ENCODE measurements around the gene RBM4B.

DNA sequence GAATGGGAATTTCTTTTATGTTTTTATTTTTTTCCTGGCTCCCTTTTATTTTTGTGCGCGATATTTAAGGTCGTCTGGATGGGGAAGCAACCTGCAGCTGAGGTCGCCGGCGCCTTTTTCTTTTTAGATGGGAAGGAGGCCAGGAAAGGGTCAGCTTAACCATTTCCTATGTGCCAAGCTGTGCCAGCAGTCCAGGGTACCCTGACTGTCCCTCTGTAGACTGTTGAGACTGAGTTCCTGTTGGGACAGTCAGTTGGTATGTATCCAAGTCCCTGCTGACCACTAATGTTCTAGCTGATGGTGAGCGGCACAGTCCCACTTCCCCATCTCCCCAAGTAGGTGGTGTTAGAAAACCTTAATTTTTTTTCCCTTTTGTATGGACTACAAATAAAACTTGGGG lies 50.8 kb downstream of the RBM4B start:
- TF ChIP-seq, protein P1, sequence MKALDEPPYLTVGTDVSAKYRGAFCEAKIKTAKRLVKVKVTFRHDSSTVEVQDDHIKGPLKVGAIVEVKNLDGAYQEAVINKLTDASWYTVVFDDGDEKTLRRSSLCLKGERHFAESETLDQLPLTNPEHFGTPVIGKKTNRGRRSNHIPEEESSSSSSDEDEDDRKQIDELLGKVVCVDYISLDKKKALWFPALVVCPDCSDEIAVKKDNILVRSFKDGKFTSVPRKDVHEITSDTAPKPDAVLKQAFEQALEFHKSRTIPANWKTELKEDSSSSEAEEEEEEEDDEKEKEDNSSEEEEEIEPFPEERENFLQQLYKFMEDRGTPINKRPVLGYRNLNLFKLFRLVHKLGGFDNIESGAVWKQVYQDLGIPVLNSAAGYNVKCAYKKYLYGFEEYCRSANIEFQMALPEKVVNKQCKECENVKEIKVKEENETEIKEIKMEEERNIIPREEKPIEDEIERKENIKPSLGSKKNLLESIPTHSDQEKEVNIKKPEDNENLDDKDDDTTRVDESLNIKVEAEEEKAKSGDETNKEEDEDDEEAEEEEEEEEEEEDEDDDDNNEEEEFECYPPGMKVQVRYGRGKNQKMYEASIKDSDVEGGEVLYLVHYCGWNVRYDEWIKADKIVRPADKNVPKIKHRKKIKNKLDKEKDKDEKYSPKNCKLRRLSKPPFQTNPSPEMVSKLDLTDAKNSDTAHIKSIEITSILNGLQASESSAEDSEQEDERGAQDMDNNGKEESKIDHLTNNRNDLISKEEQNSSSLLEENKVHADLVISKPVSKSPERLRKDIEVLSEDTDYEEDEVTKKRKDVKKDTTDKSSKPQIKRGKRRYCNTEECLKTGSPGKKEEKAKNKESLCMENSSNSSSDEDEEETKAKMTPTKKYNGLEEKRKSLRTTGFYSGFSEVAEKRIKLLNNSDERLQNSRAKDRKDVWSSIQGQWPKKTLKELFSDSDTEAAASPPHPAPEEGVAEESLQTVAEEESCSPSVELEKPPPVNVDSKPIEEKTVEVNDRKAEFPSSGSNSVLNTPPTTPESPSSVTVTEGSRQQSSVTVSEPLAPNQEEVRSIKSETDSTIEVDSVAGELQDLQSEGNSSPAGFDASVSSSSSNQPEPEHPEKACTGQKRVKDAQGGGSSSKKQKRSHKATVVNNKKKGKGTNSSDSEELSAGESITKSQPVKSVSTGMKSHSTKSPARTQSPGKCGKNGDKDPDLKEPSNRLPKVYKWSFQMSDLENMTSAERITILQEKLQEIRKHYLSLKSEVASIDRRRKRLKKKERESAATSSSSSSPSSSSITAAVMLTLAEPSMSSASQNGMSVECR (CRISPR knock-in tag; IDR thresholded peaks at IDR 0.05; ENCODE audit: borderline replicate concordance): no peak
- TF ChIP-seq, protein P2, sequence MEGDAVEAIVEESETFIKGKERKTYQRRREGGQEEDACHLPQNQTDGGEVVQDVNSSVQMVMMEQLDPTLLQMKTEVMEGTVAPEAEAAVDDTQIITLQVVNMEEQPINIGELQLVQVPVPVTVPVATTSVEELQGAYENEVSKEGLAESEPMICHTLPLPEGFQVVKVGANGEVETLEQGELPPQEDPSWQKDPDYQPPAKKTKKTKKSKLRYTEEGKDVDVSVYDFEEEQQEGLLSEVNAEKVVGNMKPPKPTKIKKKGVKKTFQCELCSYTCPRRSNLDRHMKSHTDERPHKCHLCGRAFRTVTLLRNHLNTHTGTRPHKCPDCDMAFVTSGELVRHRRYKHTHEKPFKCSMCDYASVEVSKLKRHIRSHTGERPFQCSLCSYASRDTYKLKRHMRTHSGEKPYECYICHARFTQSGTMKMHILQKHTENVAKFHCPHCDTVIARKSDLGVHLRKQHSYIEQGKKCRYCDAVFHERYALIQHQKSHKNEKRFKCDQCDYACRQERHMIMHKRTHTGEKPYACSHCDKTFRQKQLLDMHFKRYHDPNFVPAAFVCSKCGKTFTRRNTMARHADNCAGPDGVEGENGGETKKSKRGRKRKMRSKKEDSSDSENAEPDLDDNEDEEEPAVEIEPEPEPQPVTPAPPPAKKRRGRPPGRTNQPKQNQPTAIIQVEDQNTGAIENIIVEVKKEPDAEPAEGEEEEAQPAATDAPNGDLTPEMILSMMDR (IDR thresholded peaks at IDR 0.05): no peak
- TF ChIP-seq, protein P3, sequence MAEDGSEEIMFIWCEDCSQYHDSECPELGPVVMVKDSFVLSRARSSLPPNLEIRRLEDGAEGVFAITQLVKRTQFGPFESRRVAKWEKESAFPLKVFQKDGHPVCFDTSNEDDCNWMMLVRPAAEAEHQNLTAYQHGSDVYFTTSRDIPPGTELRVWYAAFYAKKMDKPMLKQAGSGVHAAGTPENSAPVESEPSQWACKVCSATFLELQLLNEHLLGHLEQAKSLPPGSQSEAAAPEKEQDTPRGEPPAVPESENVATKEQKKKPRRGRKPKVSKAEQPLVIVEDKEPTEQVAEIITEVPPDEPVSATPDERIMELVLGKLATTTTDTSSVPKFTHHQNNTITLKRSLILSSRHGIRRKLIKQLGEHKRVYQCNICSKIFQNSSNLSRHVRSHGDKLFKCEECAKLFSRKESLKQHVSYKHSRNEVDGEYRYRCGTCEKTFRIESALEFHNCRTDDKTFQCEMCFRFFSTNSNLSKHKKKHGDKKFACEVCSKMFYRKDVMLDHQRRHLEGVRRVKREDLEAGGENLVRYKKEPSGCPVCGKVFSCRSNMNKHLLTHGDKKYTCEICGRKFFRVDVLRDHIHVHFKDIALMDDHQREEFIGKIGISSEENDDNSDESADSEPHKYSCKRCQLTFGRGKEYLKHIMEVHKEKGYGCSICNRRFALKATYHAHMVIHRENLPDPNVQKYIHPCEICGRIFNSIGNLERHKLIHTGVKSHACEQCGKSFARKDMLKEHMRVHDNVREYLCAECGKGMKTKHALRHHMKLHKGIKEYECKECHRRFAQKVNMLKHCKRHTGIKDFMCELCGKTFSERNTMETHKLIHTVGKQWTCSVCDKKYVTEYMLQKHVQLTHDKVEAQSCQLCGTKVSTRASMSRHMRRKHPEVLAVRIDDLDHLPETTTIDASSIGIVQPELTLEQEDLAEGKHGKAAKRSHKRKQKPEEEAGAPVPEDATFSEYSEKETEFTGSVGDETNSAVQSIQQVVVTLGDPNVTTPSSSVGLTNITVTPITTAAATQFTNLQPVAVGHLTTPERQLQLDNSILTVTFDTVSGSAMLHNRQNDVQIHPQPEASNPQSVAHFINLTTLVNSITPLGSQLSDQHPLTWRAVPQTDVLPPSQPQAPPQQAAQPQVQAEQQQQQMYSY (CRISPR knock-in tag; IDR thresholded peaks at IDR 0.05): no peak
- no peak for TF ChIP-seq NFYB (CRISPR knock-in tag; conservative IDR thresholded peaks at IDR 0.05; ENCODE audit: low read depth)
- TF ChIP-seq, protein P4, sequence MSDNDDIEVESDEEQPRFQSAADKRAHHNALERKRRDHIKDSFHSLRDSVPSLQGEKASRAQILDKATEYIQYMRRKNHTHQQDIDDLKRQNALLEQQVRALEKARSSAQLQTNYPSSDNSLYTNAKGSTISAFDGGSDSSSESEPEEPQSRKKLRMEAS (CRISPR knock-in tag; IDR thresholded peaks at IDR 0.05): no peak
- TF ChIP-seq ZNF416 (CRISPR knock-in tag; IDR thresholded peaks at IDR 0.05): no peak
- TF ChIP-seq ZNF121 (CRISPR knock-in tag; IDR thresholded peaks at IDR 0.05): no peak
- TF ChIP-seq, protein P5, sequence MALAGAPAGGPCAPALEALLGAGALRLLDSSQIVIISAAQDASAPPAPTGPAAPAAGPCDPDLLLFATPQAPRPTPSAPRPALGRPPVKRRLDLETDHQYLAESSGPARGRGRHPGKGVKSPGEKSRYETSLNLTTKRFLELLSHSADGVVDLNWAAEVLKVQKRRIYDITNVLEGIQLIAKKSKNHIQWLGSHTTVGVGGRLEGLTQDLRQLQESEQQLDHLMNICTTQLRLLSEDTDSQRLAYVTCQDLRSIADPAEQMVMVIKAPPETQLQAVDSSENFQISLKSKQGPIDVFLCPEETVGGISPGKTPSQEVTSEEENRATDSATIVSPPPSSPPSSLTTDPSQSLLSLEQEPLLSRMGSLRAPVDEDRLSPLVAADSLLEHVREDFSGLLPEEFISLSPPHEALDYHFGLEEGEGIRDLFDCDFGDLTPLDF (CRISPR knock-in tag; IDR thresholded peaks at IDR 0.05): no peak
- no peak for TF ChIP-seq ZNF263 (CRISPR knock-in tag; IDR thresholded peaks at IDR 0.05; ENCODE audit: low read depth)
- no peak for TF ChIP-seq FOXJ3 (CRISPR knock-in tag; IDR thresholded peaks at IDR 0.05; ENCODE audit: borderline replicate concordance)

Data from WTC11 (cell line).